NCI-H345 treated with DMSO at 0.1 percent for 48 hours (cell line): ENCODE measurements around the gene ECD.
A peak's percentile ranks its signal among the peaks of the same experiment; 100 is the strongest.
"Not testable (repeated sequence)": the region's sequence is repeated elsewhere in the genome, so short reads cannot be mapped to it uniquely, and the experiment has no call there.

Source experiments
- DNase-seq: peaks from one replicate; lab custom pipeline; 2025; ENCODE audit not compliant: unreplicated experiment; lab: John Stamatoyannopoulos, UW

ECD gene

DNA sequence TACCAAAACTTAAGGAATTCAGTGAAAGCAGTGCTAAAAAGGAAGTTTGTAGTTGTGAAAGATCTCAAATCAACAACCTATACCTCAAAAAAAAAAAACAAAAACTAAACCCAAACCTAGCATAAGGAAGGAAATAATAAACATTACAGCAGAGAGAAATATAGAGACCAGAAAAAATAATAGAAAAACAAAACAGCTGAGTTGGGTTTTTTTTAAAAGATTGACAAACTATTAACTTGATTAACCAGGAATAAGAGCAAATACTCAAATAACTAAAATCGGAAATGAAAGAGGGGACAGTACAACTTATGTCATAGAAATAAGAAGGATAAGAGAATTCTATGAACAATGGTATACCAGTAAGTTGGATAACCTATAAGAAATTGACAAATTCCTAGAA is 6.7 kb downstream of the ECD start:
- DNase-seq: no peak

GRCh38 chr10:73159038-73159648 is 8.7 kb downstream of the ECD start:
- DNase-seq: peak; percentile 0

DNA sequence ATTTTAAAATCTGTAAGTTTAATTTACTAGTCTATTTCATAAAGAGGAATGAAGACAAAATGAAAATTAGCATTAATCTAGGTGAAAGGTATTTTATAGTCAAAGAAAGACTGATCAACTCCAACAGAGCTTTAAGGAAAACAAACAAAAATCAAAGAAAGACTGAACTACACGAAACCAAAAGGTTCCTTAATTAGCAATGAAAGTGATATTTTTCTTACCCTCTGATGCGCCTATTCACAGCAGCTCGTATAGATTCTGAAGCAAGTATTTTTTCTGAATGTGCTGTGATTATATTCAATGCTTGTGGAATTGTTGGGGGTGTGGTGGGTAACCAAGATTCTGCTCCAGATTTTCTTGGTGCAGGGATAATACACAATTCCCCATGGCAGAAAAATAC is 11.8 kb downstream of the ECD start:
- DNase-seq: no peak

DNA sequence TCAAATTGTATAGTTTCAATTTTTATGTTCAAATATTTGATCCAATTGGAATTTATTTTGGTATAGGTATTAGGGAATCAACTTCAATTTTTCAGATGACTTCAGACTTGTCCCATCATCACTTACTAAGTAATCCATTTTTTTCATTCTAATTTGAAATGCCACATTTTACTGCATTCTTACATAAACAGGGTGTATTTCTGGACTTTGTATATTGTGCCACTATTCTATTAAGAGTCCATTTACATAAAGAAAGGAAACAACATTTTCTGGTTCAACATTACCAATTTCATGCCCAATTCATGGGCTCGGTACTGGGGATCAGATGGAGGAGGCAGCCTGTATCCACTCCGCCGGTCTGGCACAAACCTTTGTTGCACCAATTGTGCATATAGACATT is 15.8 kb downstream of the ECD start:
- DNase-seq: no peak

DNA sequence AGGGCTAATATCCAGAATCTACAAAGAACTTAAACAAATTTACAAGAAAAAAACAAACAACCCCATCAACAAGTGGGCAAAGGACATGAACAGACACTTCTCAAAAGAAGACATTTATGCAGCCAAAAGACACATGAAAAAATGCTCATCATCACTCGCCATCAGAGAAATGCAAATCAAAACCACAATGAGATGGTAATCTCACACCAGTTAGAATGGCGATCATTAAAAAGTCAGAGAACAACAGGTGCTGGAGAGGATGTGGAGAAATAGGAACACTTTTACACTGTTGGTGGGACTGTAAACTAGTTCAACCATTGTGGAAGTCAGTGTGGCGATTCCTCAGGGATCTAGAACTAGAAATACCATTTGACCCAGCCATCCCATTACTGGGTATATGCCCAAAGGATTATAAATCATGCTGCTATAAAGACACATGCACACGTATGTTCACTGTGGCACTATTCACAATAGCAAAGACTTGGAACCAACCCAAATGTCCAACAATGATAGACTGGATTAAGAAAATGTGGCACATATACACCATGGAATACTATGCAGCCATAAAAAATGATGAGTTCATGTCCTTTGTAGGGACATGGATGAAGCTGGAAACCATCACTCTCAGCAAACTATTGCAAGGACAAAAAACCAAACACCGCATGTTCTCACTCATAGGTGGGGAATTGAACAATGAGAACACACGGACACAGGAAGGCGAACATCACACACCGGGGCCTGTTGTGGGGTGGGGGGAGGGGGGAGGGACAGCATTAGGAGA is 17.0 kb downstream of the ECD start:
- not testable (repeated sequence) for DNase-seq

DNA sequence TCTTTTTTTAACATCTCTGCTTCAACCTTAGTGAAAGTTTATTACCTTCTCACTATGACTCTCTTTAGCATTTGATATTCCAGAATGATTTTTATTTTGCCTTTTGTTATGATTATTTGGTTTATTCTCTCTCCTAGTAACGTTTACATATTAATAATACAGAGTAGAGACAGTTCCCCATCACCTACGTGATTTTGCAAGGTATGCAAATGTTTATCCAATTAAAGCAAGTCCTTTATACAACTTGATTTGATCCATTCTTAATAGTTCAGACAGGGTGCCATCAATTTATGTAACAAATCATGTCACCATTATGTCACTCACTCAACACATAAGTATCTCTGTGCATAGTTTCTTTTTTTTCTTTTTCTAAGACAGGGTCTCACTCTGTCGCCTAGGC is 26.2 kb downstream of the ECD start:
- DNase-seq: no peak

GRCh38 chr10:73139251-73139650 is 28.6 kb downstream of the ECD start:
- DNase-seq: no peak

DNA sequence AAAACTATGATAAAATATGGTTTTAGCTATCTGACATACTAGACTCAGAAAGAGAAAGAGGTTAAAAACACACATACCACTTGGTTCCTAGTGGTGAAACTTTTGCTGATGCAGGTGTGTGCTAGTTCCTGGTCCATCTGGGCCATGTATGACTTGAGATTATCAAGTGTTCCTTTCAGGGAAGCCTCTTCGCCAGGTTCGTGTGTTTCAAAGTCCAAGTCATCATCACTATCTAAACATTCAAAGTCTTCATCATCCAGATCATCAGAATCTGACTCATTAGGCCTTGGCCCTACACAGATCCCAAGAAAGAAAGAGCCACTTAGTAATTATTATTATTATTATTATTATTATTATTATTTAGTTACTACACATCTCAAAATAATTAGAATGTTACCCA is 31.2 kb downstream of the ECD start:
- no peak for DNase-seq

- DNase-seq: no peak
Measured at GRCh38 chr10:73134727-73135126, 33.1 kb downstream of the ECD start.

DNA sequence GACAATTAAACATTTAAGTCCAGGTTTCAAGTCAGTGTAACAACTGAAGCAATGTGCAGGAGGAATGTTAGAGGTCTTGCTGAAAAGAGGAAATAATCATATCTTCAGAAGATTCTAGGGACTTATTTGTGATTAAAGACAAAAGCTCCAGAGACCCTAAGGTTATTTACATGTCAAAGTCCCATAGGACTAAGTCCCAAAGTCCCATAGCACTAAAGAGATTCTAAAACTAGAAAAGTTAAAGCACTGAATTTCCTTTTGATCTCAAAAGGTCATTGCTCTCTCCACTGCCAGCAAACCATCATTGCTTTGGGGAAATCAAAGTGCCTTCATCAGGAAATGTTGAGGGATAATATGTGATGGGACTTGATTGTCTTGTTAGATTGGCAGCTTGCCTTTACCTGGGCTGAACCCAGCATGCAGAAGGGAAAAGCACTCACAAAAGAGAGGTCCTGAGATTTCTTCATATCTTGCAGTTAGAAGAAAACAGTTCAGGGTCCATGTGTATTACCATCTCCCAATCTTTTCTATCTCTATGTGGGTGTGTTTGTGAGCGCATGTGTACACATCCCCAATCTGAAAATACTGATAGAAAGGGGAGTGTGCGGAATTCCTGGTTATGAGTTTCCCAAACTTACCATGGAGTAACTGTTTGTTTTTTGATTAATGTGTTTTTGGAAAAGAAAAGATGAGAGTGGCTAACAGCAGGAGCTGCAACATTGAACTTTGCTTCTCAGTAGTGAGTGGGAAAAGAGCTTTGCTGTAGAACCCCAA is 35.7 kb downstream of the ECD start:
- no peak for DNase-seq

- DNase-seq: no peak
Measured at GRCh38 chr10:73131301-73131700, 36.5 kb downstream of the ECD start.

DNA sequence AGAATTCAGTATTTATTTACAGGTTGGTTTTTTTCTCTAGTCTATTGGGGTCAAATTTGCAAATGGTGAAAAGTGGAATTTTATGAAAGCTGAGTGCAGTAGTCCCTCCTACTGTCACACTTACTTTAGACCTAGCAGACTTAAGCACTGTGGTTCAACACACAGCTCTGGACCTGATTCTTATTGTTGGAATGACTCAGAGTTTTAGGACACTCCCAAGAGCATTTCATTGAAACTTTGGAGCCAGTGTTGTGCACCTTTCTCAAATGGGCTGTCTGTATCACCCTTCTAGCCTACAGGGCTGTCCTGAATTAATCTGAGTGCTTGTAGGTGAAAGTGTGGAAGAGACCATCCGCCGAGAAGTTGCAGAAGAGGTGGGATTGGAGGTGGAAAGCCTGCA is 41.5 kb downstream of the ECD start:
- DNase-seq: no peak

GRCh38 chr10:73119952-73120351 is 47.9 kb downstream of the ECD start:
- DNase-seq: no peak

GRCh38 chr10:73119457-73119856 is 48.4 kb downstream of the ECD start:
- DNase-seq: no peak

DNA sequence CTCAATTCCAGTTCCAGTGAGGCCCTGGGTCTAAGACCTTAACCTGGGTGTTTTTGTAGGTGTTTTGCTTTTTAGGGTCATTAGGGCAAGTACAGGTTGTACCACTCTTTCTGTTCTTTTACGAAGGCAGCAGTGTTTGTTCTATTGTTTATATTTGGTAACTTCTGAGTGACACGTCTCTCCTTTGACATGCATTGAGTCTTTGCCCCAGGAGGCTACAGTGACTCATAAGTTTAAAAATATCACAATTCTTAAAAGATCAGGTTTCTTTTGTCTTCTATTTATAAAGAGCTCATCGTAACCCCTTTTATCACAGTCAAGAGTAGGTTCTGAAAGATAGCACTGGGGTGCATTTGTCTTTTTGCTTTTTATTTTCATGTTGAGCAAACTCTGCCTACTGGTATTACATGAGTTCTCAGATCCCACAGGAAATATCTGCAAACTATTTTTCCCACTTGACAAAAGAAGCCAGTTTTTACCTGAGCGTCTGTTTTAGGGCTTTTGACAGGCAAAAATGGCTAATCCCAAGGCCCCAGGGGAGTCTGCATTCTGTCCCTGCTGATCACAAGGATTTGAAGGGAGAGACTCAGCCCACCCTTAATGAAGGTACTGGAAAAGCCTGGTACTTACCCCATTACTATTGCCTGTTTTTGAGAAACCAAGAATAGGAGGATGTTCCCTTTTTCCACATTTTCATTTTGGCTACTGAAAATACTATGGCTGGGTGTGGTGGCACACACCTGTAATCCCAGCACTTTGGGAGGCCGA is 49.6 kb downstream of the ECD start:
- no peak for DNase-seq

DNA sequence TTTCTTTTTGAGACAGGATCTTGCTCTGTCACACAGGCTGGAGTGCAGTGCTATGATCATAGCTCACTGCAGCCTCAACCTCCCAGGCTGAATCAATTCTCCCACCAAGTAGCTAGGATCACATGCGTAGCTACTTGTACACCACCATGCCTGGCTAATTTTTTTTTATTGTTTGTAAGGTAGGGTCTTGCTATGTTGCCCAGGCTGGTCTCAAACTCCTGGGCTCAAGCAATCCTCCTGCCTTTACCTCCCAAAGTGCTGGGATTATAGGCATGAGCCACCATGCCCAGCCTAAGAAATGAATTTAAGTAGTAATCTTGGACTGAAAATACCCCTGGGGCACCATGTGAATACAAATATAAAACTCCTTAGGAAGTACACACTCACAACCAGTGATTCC is 51.8 kb downstream of the ECD start:
- DNase-seq: no peak

- DNase-seq: no peak
Measured at GRCh38 chr10:73113551-73113950, 54.3 kb downstream of the ECD start.

GRCh38 chr10:73112032-73112431 is 55.8 kb downstream of the ECD start:
- not testable (repeated sequence) for DNase-seq

DNA sequence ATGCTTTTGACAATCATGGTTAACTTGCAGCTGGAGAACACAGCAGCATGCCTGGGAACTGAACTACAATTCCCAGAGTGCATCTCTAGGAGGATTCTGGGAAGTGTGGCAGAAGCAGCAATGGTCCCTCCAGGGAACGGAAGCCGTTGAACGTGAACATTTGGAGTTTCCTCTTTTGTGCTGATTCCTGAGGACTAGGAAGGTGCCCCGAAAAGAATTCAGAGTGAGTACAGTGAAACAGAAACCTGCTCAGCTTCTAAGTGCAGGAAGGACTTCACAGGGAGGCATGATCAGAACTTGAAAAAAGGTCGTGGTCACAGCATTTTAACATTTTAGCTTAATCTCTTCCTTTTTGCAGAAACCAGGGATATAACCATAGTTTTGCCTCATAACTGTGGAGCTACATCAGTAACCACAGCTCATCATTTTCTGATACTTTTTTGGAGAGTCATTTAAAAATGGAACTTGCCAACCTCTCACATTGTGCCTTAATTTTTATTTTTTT is 57.4 kb downstream of the ECD start, which contains the start of gene NUDT13:
NUDT13 (plus strand) TSS at position 111 of the 505 bp plus-strand sequence. CDS start 3,911 bp downstream, outside the sequence.
- DNase-seq: no peak

GRCh38 chr10:73109248-73109652 is 58.6 kb downstream of the ECD start:
- DNase-seq: not testable (repeated sequence)

GRCh38 chr10:73106301-73106700 is 61.5 kb downstream of the ECD start:
- DNase-seq: no peak
